ENCODE measurements around the gene TRPV6. TPM values are rescaled to one million over a fixed set of nuclear protein-coding genes. Genes with fewer than 3 reads are reported as not detected.

TRPV6 gene
- polyA plus RNA-seq, 3 donors from 2014 or later: not detected

Other genes with a start within 250 kb of the TRPV6 start
- gene PRSS1, start 136.3 kb downstream of the TRPV6 start, polyA plus RNA-seq: under 1 TPM in 1 of 3 donors, not detected in 2; 0.13 TPM
- not detected for gene PRSS2, start 114.8 kb downstream of the TRPV6 start, polyA plus RNA-seq
- 1 to 10 TPM; 2.4 to 3.8 (median 2.6) TPM for gene EPHB6, start 30.7 kb downstream of the TRPV6 start, polyA plus RNA-seq
- not detected for gene TRPV5, start 48.0 kb upstream of the TRPV6 start, polyA plus RNA-seq
- gene LLCFC1, start 53.7 kb upstream of the TRPV6 start, polyA plus RNA-seq: not detected
- not detected for gene KEL, start 76.6 kb upstream of the TRPV6 start, polyA plus RNA-seq
- not detected for gene OR9A2, start 141.4 kb upstream of the TRPV6 start, polyA plus RNA-seq
- gene OR6V1, start 166.6 kb upstream of the TRPV6 start, polyA plus RNA-seq: not detected
- gene PIP, start 246.3 kb upstream of the TRPV6 start, polyA plus RNA-seq: not detected